Right ventricle myocardium superior (tissue), 1 donor: ENCODE data around the gene HERC3. TPM values are rescaled to one million over a fixed set of nuclear protein-coding genes. Genes with fewer than 3 reads are reported as not detected.

ENCODE experiments used
- ATAC-seq: fragments of 200-7000 bp; cut with Tn5 transposase; one replicate; pipeline ENCODE4 v1.9.1; 2020; ENCODE audit warnings: mild to moderate bottlenecking; ENCODE audit not compliant: poor library complexity
- DNase-seq: peaks from one replicate; pipeline ENCODE4 v3.0.0-alpha.2; 2020
- intact Hi-C: fragments of 100-400 bp; cut with DNase I; formaldehyde crosslinking; loops from one replicate; pipeline ENCODE4 v1.11.2; 2022
- total RNA-seq: library from RNA; stranded (reverse); fragmentation: NEBNext Ultra II Directional; extraction: Animal tissue kit (Norgen Biotek cat#: 25700); gene quantifications from one replicate; pipeline ENCODE4 v1.2.1, GENCODE V29; 2021
- donor health status: DM: no; HTN: yes; CAD: no; lungs with severe emphysema.

HERC3 gene
- total RNA-seq, 1 donor from 2014 or later, result 49.7 TPM

DNA sequence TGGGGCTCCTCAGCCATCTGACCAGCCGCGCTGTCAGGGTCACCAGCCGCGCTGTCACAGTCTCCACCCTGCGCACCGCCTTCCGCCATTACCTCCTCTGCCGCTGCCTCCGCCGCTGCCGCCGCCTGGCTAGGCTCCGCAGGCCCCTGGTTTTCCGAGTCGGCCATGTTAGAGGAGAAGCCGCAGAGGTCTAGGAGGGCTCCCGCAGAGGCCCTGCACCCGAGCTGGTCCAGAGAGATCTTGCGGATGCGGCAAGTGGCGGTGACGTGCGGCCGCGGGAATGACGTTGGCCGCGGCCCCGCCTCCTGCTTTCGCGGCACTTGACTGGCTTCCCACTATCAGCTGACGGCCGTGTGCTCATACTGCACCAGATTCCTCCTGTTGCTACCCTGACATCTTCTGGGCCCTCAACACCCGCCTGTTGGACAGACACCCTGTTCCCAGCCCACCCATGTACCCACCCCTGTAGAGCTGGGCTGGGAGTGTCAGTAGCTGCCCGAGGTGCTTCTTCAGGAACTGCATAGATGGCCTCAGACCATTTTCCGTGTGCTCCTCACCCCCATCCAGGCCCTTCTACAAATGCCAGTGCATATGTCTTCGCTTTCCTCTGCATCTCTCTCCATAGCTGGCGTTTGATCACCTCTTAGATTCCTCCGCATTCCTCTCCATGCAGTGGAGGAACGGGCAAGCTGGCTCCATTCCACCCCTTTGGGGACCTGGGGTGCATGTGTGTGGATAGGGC is 105.5 kb downstream of the HERC3 start, which contains the start of gene NAP1L5:
Gene NAP1L5 (minus strand): TSS at position 242 of the 742 bp plus-strand sequence. CDS start 75 bp downstream, at position 167.
- ATAC-seq, result peak; percentile 88
- peak; percentile 81 for DNase-seq
- intact Hi-C loops, result no loop called here

DNA sequence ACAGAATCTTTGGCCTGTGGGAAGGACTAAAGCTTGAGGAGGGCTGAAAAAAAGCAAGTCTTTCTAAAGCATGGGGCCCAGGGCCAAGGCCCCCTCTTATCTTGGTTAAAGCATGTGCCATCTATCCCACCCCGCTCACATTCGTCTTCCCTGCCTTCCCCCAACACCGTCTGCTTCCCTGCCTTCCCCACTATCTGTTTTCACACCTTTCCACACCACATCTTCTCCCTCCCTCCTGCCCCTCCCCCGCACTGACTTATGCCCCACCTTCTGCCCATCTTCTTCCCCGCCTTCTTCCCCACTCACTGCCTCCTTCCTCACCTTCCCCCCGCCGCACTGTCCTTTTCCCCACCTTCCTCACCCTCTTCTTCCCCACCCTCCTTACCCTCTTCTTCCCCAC is 106.2 kb downstream of the HERC3 start:
- intact Hi-C loops, result no loop called here
- DNase-seq (no peak), ATAC-seq (no peak)

DNA sequence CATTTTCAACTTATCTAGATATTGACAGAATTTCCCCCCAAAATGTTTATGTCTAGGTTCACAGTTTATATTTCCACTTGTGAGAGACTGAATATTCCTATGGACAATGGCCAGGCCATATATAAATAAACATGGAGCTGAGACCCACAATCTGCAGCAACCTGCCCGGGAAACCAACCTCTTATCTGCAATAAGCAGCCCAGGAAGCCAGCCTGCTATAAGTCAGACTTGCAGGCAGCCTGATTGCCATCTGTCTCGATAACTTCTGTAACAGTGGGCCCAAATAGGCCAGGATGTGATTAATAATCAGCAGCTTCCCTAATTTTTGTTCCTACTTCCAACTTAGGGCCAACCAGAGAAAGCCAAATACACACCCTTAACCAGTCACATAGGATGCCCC is 110.5 kb downstream of the HERC3 start:
- ATAC-seq (no peak), DNase-seq (no peak)
- intact Hi-C loops, result loop anchor here (10.0 kb wide), 1 partner anchor 112 kb away; no protein-coding TSS in a partner anchor

DNA sequence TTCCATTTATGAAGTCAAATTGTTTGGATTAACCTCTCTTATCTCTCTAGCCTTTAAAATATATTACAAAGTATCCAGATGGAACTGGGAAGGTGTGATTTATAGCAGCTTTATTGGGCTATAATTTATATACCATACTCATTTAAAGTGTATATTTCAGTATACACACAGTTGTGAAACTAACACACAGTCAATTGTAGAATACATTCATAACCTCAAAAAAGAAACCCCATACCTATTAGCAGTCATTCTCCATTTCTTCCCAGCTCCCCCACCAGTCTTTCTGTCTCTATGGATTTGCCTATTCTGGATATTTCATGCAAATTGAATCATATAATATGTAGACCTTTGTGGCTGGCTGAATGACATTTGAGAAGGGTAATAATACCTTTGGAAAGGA is 112.9 kb downstream of the HERC3 start:
- intact Hi-C loops, result loop anchor here (5.0 to 10.0 kb wide), 2 partner anchors 110 to 317 kb away; no protein-coding TSS in a partner anchor
- ATAC-seq (no peak), DNase-seq (no peak)

DNA sequence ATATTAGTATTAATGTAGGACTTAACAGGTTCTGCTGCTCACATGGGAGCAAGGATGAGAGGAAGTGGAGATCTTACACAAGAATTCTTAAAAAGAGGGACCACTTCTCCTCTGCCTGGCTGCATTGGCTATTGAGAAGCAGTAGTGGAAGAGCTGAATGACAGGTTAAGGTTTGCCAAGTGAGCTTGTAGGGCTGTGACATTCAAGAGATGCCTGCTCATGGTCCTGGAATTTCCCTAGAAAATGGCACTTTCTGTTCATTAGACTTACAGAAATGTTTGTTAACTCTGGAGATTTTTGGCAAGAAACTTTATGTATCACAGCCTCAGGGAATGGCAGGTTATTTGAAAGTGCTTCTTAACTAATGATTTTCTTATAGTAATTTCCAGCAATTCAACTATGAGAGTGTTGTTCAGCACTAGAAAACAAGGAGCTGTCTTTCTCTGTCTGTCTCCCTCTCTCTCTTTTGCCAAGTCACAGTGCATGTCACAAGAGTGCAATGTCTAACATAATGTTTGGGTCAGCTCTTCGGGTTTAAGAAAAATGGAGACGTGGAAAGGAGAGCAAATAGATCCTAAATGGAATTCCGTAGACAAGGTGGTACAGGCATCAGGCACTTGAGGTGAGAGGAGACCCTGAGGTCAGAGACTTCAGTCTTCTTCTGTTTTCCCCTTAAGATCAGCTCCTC is 113.7 kb downstream of the HERC3 start:
- peak; percentile 18 for ATAC-seq
- intact Hi-C loops, result loop anchor here (5.0 to 10.0 kb wide), 2 partner anchors 109 to 316 kb away; no protein-coding TSS in a partner anchor
- DNase-seq, result no peak

DNA sequence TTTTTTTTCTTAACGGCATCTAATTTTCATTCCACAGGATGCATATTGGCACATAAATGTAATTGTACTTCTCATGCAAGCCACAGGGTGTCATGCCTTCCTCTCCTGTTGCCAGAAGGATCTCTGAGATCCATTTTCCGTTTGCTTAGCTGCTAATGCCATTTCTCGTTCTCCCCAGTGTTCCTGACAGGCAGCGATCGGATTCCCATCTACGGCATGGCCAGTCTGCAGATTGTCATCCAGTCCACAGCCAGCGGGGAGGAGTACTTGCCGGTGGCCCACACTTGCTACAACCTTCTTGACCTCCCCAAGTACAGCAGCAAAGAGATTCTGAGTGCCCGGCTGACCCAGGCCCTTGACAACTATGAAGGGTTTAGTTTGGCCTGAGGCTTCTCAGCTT is 114.3 kb downstream of the HERC3 start:
- intact Hi-C loops, result loop anchor here (5.0 to 10.0 kb wide), 2 partner anchors 108 to 316 kb away; no protein-coding TSS in a partner anchor
- DNase-seq, result no peak

DNA sequence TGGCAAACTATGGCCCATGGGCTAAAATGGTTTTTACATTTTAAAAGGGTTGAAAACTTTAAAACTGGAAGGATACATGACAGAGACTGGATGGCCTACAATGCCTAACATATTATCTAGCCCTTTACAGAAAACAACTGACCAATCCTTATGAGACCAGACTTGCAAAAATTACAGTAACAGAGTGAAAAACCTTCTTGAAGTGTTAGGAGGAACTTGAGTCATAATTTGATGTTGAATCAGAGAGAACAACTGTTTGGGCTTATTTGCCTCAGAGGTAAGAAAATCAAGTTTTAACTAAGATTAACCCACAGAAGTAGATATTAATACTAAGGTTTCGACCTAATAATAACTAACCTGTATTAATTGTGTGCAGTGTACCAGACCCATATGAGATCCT is 117.7 kb downstream of the HERC3 start:
- ATAC-seq (no peak), DNase-seq (no peak)
- intact Hi-C loops, result loop anchor here (5.0 to 10.0 kb wide), 2 partner anchors 105 to 312 kb away; no protein-coding TSS in a partner anchor

More for the DNA sequence above, 114.3 kb downstream of the HERC3 start:
- ATAC-seq, result peak; percentile 87

DNA sequence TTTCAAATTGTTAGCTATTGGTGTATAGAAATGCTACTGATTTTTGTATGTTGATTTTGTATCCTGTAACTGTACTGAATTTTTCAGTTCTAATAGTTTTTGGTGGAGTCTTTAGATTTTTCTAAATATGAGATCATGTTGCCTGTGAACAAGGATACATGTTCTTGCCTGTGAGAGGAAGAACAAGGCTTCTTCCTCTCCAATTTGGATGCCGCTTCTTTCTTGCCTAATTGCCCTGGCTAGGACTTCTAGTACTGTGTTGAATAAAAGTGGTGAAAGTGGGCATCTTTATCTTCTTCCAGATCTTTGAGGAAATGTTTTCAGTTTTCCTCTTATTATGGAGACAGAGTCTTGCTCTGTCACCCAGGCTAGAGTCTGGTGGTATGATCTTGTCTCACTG is 121.5 kb downstream of the HERC3 start:
- intact Hi-C loops, result no loop called here
- DNase-seq, result no peak
- no peak for ATAC-seq

DNA sequence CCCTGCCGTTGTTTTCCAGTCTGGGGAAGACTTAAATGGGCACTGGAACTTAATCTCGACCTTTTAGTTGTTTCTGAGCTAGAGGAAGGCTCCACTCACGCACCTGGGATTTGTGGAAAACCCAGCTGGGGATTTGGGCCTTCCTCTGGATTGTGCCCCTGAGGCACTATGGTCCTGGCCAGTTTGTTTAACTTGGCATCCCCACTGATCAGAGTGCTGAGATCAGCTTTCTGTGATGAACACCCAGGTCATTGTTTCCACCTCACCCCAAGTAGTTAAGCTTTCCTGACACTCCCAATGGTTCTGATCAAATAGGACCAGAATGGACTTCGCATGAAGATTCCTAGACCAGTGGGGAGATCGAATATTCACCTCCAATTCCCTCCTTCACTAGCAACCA is 125.8 kb downstream of the HERC3 start:
- intact Hi-C loops, result no loop called here
- no peak for ATAC-seq
- no peak for DNase-seq

DNA sequence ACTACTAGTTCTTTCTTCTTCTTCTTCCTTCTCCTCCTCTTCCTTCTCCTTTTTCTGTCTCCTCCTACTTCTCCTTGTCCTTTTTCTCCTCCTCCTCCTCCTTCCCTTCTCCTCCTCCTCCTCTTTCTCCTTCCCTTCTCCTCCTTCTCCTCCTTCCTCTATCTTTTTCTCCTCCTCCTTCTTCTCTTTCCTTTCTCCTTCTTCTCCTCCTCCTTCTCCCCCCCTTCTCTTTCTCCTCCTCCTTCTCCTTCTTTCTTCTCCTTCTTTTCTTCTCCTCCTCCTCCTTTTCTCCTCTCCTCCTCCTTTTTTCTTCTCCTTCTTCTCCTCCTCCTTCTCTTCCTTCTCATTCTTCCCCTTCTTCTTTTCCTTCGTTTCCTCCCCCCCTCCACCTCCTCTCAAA is 127.1 kb downstream of the HERC3 start:
- ATAC-seq (no peak), DNase-seq (no peak)
- intact Hi-C loops, result no loop called here

DNA sequence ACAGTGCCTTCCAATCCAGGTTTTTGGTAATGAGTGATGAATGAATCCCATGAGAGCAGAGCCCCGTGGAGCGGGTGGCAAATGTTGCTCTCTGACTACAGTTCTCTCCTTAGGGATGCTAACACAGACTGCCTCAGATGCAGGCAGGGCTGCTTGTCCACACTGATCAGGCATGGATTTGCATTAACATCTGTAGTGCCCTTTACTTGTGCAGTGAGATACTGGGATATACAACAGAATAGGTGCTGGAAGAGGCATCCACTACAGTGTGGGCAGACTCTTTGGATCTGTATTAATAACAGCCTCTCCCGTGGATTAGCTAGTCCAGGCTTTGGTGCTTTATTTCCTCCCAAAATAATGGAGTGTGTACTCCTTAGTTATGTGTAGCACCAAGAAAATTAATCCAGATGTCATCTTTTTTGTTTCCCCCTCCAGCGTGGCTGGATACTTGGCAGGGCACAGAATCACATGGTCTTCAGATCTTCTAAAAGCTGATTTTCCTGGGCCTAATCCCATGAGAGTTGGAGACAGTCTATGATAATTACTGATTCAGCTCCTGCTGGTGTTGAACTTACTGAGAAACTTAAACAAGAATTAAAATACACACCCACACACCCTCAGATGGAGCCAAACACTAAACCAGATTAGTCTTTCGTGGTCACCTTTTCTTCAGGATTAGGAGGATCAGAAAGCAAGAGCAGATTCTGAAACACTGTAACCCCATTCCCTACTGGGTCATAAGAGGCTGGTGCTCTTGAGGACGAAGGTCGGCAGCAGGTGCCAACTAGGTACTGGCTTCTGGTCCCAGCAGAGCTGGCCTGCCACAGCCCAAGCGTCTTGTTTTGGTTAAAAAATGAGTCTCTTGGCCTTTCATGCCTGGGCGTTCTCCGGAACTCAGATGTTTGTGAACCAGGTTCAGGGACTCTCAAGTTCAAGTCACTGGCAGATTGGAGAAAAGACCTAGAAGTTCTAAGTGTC is 128.5 kb downstream of the HERC3 start:
- DNase-seq, result no peak
- peak; percentile 14 for ATAC-seq
- intact Hi-C loops, result no loop called here

DNA sequence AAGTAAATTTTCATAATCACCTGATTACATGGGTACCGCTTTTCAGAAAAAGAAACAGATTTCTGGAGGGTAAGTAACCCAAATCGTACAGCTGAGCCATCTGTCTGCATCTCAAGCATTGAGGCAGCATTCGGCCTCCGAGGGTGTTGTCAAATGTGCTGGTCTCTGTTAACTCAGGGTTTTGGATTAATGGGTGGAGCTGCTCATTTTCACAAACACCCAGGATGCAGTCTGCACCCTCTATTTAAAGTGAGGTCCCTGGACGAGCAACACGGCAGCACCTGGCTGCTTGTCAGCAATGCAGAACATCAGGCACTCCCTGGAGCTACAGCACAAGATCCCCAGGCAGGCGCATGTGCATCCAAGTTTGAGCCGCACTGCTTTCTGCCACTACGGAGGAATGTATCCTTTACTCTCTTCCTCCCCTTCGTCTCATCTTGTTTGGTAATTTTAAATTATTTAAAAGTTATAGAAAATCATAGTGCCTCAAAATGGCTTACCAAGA is 130.0 kb downstream of the HERC3 start:
- DNase-seq (peak; percentile 60), ATAC-seq (peak; percentile 67)
- intact Hi-C loops, result no loop called here

DNA sequence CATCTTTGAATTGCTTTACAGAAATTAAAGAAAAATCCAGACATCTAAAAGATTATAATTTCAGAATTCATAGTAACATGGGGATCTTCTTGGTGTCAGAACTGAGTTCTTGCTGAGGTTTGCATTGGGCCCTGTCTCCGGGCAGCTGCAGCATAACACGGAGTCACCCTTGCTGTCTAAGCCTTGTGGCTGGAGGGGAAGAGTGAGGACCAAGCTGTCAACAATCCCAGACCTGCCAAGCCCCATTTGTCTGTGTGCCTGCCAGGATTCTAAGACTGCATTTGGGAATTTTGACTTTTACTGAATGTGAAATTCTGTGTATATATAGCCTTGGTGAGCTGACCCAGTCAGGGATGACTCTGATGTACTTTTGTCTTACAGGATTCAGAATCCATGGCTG is 130.5 kb downstream of the HERC3 start:
- DNase-seq, result peak; percentile 65
- ATAC-seq, result peak; percentile 78
- intact Hi-C loops, result no loop called here

DNA sequence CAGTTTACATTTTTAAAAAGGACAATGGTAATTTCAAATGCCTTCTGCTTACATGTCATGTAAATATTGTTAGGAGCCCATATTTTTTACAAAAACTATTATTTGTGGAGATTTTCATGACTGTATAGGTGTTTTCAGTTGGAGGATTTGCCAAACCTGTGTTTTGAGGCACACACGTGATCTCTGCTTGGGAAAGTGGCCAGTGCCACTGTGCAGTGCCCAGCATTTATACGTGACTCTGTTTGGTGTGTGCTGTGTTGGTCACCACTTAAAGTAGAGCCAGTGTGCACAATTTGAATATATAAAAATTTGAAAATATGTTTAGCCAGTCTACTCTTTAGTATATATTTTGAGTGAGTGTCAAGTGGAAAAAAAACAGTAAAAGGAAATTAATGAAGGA is 132.1 kb downstream of the HERC3 start:
- peak; percentile 25 for ATAC-seq
- intact Hi-C loops, result no loop called here
- no peak for DNase-seq

DNA sequence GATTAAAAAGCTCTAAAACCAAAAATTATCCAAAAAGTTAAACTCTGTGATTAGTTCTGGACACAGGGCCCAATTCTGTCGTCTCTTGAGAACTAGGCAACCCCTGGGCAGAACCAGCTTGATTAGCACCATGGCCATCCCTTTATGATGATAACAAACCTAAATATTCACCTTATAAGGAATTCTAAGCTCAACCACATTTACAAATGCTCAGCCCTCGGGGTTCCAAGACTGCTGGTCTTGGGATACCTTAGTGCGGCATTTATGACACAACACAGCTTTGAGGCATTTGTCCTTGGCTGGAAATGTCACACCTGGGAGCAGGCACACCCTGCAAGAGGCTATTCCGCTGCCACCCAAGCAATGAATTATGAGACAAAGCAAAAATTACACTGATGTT is 132.9 kb downstream of the HERC3 start:
- intact Hi-C loops, result no loop called here
- ATAC-seq, result no peak
- DNase-seq, result no peak

DNA sequence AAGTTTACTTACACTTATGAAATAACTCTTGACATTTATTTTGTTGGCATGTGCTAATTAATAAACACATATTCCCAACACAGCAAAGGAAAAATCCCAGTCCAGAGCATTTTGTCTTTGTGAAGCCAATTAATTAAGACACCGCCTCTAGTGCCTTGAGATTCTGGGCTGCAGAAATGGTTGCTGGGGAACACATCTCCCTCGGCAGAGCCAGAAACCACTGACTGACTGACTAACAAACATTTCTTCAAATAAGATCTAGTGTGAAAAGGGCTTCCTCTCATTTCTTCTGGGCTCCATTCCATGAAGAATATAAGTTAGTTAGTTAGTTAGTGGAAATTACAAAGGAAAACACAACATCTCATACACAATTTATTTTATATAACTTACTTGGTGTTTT is 133.7 kb downstream of the HERC3 start:
- no peak for ATAC-seq
- DNase-seq, result no peak
- intact Hi-C loops, result no loop called here

DNA sequence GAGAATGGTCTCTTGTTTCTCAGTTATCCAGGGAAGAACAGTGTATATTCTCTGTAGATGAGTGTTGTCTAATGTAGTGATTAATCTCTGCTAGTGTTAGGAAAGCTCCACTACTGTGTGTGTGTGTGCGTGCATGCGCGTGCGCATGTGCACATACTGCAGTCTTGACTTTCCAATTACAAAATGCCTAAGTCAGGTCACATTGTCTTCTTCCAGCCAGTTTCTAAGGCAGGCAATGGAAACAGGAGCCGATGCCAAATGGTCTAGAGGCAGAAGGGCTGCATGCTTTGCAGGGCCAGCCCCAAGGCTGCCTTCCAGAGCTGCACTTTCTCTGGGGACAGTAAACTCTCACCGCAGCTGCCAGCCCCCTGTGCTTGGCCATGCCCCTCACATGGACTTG is 135.9 kb downstream of the HERC3 start:
- intact Hi-C loops, result no loop called here
- ATAC-seq, result peak; percentile 76
- peak; percentile 64 for DNase-seq

DNA sequence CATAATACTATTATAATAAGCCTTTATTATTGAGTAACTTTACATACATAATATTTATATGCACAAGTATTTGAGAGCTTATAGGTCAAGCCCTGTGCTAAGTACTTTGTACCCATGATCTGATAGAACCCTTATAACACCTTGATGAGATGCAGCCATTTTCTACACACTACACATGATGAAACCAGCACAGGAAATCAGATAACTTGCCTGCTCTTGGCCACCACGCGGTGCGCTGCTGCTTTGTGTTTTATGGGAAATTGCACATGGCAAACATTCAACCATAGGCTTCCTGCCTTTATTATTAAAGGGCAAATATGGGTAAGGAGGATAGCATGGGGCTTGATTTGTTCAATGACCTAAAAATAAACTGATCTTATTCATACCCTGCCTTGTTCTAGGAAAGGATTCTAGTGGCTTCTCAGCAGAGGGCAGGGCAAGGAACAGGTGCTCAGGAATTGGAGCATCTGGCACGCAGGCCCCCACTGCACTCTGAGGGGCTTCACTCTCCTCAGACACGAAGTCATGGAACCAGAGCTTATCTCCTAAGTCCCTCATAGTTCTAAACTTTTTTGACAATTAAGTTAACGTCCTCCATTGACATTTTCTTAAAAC is 137.0 kb downstream of the HERC3 start:
- ATAC-seq (no peak), DNase-seq (no peak)
- intact Hi-C loops, result no loop called here
